ENCODE results near the gene MARCKSL1.

The MARCKSL1 gene

GRCh38 chr1:32332290-32333079 is 3.5 kb downstream of the MARCKSL1 start:
- no peak for DNase-seq (ENCODE audit: extremely low spot score)
- ChIA-PET POLR2A (interaction anchor here (0.5 to 3.7 kb wide), 7 partner anchors 10 to 140 kb away, joined by 3 to 31 read pairs (median 4); partner anchors contain the start of gene CCDC28B), CTCF (interaction anchor here (0.6 to 3.8 kb wide), 7 partner anchors 10 to 117 kb away, joined by 3 to 27 read pairs (median 7); no protein-coding TSS in a partner anchor)
- TF ChIP-seq CTCF (IDR thresholded peaks at IDR 0.05; ENCODE audit: control extremely low read depth, extremely low read depth, low read depth, missing control alignments) = no peak

- TF ChIP-seq CTCF (IDR thresholded peaks at IDR 0.05; ENCODE audit: control extremely low read depth, extremely low read depth, low read depth, missing control alignments) = no peak
- no peak for DNase-seq (ENCODE audit: extremely low spot score)
- ChIA-PET POLR2A (interaction anchor here (0.5 to 3.7 kb wide), 6 partner anchors 9 to 139 kb away, joined by 3 to 31 read pairs (median 4); partner anchors contain the start of gene HDAC1), CTCF (interaction anchor here (0.6 to 3.8 kb wide), 7 partner anchors 9 to 116 kb away, joined by 3 to 27 read pairs (median 3); no protein-coding TSS in a partner anchor)
Measured at GRCh38 chr1:32331549-32331948, 4.5 kb downstream of the MARCKSL1 start.

- ChIA-PET POLR2A (interaction anchor here (0.6 to 1.2 kb wide), 4 partner anchors 9 to 75 kb away, joined by 3 to 7 read pairs (median 4); partner anchors contain the start of gene HDAC1), CTCF (interaction anchor here (0.8 to 3.8 kb wide), 6 partner anchors 14 to 115 kb away, joined by 3 to 25 read pairs (median 3); no protein-coding TSS in a partner anchor)
- no peak for TF ChIP-seq CTCF (IDR thresholded peaks at IDR 0.05; ENCODE audit: control extremely low read depth, extremely low read depth, low read depth, missing control alignments)
- no peak for DNase-seq (ENCODE audit: extremely low spot score)
Measured at GRCh38 chr1:32330558-32331151, 5.4 kb downstream of the MARCKSL1 start.

GRCh38 chr1:32329931-32330466 is 6.0 kb downstream of the MARCKSL1 start:
- DNase-seq (ENCODE audit: extremely low spot score) = no peak
- CTCF ChIA-PET = interaction anchor here (0.8 to 3.8 kb wide), 5 partner anchors 13 to 115 kb away, joined by 3 to 25 read pairs (median 9); no protein-coding TSS in a partner anchor
- POLR2A ChIA-PET = interaction anchor here (0.7 to 1.2 kb wide), 2 partner anchors 8 to 74 kb away, joined by 3 read pairs; no protein-coding TSS in a partner anchor

GRCh38 chr1:32327204-32327603 is 8.8 kb downstream of the MARCKSL1 start:
- ChIA-PET POLR2A (interaction anchor here (0.6 kb wide), 1 partner anchor 47 kb away, joined by 4 read pairs; no protein-coding TSS in a partner anchor), CTCF (no interaction called here)
- TF ChIP-seq CTCF (IDR thresholded peaks at IDR 0.05; ENCODE audit: control extremely low read depth, extremely low read depth, low read depth, missing control alignments) = no peak
- no peak for DNase-seq (ENCODE audit: extremely low spot score)

More at GRCh38 chr1:32329931-32330466, 6.0 kb downstream of the MARCKSL1 start:
- no peak for TF ChIP-seq CTCF (IDR thresholded peaks at IDR 0.05; ENCODE audit: control extremely low read depth, extremely low read depth, low read depth, missing control alignments)

All from GM10248 (cell line).